22Rv1 (cell line): ENCODE measurements around the gene PSMG3.

Experiments
- CTCF ChIP-seq: fragments of 450-650 bp; IDR thresholded peaks from 2 replicates; pipeline ENCODE4 v1.5.1; 2017; ENCODE audit warnings: mild to moderate bottlenecking
- ZFX ChIP-seq: fragments of 450-650 bp; IDR thresholded peaks from 2 replicates; pipeline ENCODE4 v1.6.1; 2017; ENCODE audit warnings: antibody characterized with exemption, borderline replicate concordance

- TF ChIP-seq CTCF (no peak), ZFX (no peak)
Measured at GRCh38 chr7:1536455-1536742, 33.4 kb downstream of the PSMG3 start.
